Stimulated activated CD8-positive, alpha-beta memory T cell treated with anti-CD3 and anti-CD28 coated beads, Interleukin-7, amount 100 ng/mL, for 48 hours (primary cell): ENCODE results near the gene PADI1.

Experiments used
- DNase-seq, 2 donors: peaks; one replicate each; pipeline ENCODE4 v3.0.0-alpha.2; 2020; ENCODE audit warnings: low read depth in 1 of 2; ENCODE audit errors: extremely low read depth in 1 of 2

PADI1 gene

GRCh38 chr1:17181781-17182464 is 23.0 kb upstream of the PADI1 start:
- DNase-seq, result no peak

- no peak for DNase-seq
Measured at GRCh38 chr1:17183388-17184160, 21.4 kb upstream of the PADI1 start.

- no peak for DNase-seq
Measured at GRCh38 chr1:17184161-17184665, 20.7 kb upstream of the PADI1 start.

- no peak for DNase-seq
Measured at GRCh38 chr1:17184822-17185484, 20.0 kb upstream of the PADI1 start.

- no peak for DNase-seq
Measured at GRCh38 chr1:17185485-17185860, 19.5 kb upstream of the PADI1 start.

GRCh38 chr1:17186216-17186909 is 18.6 kb upstream of the PADI1 start:
- DNase-seq, result no peak

- DNase-seq, result no peak
Measured at GRCh38 chr1:17187051-17187450, 17.9 kb upstream of the PADI1 start.

- DNase-seq, result no peak
Measured at GRCh38 chr1:17188217-17188616, 16.7 kb upstream of the PADI1 start.

- DNase-seq, result no peak
Measured at GRCh38 chr1:17188889-17189631, 15.9 kb upstream of the PADI1 start.

GRCh38 chr1:17189632-17189990 is 15.3 kb upstream of the PADI1 start:
- DNase-seq, result no peak

GRCh38 chr1:17190010-17190995 is 14.6 kb upstream of the PADI1 start:
- DNase-seq, result no peak

GRCh38 chr1:17191990-17192242 is 13.0 kb upstream of the PADI1 start:
- DNase-seq, result no peak

GRCh38 chr1:17192394-17193221 is 12.3 kb upstream of the PADI1 start:
- no peak for DNase-seq

- no peak for DNase-seq
Measured at GRCh38 chr1:17193222-17194132, 11.5 kb upstream of the PADI1 start.

GRCh38 chr1:17194133-17194475 is 10.8 kb upstream of the PADI1 start:
- DNase-seq, result no peak

GRCh38 chr1:17194615-17195528 is 10.1 kb upstream of the PADI1 start:
- DNase-seq, result no peak

GRCh38 chr1:17195731-17196130 is 9.2 kb upstream of the PADI1 start:
- no peak for DNase-seq
